ENCODE measurements around the gene BANK1.

- TF ChIP-seq CTCF (IDR thresholded peaks at IDR 0.05; ENCODE audit: insufficient read depth, low read length) (no peak), REST (IDR thresholded peaks at IDR 0.05; ENCODE audit: insufficient replicate concordance, low read depth) (no peak), POLR2AphosphoS5 (IDR thresholded peaks at IDR 0.05; ENCODE audit: low read depth) (no peak), GABPA (IDR thresholded peaks at IDR 0.05; ENCODE audit: low read depth) (no peak)
Observed at GRCh38 chr4:102105983-102106382, 315.5 kb downstream of the BANK1 start.

Data from HL-60 (cell line).